Hippocampal formation (tissue), 2 donors: Measurements from ENCODE around the gene RPL19.

Source experiments
- DNase-seq, 2 donors: peaks; one replicate each; lab custom pipeline; 2025; lab: John Stamatoyannopoulos, UW

Gene RPL19

DNA sequence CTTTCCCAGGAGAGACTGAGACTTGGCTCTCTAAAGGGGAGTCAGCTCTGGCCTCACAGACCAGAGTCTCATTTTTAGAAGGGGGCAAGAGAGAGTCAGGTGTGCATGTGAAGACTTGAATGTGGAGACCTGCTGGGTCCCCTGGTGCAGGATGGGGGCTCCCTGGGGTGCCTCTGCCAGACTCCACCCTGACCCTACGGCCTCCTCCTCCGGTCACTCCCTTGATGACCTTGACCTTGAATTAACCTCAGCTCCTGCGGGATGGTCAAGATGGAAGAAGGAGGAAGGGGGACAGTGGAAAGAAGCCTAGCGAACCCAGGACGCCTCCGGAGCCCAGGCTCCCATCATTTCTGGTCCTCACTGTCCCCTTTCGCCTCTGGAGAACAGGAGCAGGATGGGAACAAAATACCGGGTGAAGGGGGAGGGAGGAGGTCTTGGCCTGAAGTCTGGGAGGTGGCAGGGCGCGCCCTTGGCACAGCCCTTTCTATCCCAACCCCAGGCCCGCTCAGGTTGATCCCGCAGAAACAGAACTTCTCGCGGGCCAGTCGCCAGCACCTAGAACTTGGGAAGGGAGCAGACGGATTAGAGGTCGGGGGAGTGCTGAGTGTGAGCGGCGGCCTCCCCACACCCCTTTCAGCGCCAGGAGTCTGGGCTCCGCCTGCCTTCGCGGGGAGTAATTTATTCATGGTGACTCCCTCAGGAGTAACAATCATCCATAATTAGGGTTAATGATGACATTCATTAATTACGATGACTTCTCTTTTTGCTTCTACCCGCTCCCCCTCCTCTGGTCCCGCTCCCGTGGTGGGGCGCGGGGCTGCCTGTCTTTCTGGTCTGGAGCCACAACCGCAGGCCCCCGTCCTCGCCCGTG lies 24.1 kb downstream of the RPL19 start:
- DNase-seq, result no peak

DNA sequence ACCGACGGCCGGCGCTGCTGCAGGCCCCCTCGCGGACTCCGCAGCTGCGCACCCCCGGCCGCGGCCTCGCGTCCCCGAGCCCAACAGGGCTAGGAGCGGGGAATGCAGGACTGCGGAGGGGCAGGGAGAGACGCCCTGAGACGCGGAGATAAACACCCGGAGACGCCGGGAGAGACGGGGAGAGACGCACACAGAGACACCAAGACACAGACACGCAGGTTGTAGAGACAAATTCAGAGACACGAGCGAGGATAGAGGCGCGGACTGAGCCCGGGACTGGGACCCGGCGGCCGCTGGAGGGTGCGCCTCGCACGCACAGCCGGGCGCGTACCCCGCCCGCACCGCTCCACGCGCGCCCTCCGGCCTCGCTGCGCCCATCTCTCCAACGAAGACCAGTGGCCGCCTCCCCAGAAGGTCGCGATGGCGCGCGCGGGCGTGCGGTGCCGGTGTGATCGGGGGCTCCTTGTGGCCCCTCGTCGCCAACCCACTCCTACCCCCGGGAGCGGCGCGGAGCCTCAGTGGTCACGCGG lies 24.8 kb downstream of the RPL19 start:
- no peak for DNase-seq

DNA sequence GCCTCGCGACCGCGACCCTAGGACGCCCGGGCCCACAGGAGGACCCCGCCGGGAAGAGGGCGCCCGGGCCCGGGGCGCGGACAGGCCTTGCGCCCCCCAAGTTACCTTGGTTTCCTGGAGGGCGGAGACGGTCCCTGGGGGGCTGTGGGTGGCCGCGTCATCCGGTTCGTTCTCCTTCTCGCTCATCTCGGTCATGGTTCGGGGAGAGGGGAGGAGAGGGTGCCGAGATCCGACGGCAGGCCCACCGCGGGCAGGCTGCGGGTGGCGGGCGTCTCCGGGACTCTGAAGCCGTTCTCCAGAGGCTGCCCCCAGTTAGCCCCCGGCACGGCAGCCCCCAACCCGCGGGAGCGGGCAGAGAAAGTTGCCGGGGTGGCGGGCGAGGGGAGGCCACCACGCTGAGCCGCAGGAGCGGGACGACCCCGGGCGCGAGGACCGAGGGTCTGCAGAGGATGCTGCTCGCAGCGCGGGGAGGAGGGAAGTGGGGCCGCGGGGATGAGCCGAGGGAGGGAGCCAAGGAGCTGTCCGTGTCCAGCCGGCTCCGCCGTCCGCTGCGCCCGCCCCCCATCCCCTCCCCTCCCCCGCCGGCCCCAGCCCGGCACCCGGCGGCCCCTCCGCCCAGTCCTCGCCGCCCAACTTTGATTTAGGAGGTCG lies 25.4 kb downstream of the RPL19 start, which contains the start of gene STAC2:
Gene STAC2, minus strand, starts transcription at position 638 of the 651 bp plus-strand sequence. Its CDS starts 443 bp downstream, at position 195.
- DNase-seq, result no peak

DNA sequence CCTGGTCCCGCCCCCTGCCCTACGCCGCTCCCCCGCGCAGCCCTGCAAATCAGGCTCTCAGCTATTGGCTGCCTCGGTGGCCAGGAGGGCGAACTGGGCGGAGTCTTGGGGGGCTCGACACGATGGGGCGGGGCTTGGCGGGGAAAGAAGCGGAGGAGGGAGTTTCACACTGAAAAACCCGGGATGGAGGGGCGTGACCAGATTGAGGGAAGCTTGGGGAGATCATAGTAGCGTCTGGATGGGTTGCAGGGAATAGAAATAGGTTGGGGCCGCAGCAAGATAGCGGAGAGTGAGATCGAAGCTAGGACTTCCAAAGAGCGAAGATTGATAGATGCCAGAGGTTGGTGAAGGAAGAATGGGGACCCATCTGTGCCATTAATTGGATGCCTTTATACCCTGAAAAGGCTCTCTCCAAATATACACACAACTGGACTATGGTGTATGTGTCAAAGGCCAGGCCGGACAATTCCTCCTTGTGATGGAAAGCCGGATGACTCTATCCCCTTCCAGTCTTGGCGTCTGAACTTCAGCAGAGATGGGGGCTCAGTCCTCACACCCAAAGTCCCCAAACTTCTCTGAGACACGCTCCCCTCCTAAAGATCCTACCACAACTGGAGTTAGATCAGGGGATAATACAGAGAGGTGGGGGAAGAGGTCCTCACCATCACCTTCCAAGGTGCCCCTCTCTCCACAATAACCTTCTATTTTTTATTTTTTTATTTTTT lies 26.0 kb downstream of the RPL19 start:
- DNase-seq, result peak in 1 of 2 donors; percentile 21

DNA sequence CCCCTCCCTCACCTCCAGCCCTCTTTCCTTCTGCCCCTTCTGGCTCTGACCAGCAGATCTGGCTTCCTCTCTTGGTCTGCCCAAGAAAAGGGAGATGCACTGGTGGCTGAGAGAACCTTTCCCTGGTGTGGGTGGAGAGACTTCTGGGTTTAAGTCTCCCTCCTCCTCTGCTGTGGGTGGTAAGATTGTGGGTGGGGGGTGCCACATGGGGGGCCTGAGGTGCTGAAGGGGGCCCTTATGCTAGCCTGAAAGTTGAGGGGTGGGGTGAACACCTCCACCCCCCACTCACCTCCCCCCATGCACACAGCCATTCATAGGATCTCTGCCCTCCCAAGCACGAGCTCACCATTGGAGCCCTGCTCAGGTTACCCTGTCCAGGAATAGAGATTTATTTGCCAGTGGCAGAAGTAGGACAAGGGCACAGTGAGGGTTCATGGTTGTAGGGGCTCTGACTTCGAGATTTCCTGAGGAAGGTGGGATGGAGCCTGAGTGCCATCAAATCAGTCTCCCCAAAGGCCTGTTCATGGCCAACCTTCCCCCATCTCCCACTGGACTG lies 27.4 kb downstream of the RPL19 start:
- no peak for DNase-seq

DNA sequence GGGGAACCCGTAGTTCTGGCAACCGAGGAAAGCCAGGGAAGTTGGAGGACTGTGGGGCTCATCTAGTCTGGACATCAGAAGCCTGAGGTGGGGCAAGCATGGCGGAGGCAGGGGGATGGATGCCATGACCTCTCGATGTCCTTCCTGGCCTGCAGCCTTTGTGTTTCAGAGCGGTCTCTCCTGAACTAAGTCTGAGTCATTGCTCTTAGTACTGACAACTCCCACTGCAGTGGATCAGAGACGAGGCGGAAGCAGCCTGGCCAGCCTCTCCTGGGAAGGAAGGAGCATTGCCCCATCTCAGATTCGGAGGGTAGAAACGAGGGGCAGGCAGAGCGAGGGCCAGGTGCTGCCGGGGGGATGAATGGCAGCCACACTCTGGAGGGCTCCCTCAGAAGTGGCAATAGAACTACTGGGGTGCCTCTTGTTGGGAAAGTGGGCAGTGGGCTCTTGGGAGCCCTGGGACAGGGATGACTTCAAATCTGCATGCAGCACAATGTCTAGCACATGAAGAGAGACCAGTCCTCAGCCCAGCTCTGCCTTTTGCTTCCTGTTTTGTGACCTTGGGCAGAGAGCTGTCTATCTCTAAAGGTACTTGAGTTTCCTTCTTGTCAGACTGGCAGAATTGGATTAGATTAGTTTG lies 29.3 kb downstream of the RPL19 start:
- DNase-seq, result no peak

DNA sequence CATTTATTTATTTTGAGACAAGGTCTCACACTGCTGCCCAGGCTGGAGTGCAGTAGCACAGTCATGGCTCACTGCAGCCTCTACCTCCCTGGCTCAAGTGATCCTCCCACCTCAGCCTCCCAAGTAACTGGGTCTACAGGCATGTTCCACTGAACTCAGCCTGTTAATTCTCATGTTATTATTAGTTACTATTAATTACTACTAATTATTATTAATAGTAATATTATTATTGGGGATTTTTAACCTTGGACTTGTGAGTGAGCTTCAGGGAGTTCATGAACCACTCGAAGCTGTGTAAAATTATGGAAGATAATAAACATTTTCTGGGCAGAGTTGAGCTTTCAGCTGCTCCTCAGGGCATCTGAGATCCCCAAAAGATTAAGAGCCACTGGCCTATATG lies 30.3 kb downstream of the RPL19 start:
- no peak for DNase-seq

DNA sequence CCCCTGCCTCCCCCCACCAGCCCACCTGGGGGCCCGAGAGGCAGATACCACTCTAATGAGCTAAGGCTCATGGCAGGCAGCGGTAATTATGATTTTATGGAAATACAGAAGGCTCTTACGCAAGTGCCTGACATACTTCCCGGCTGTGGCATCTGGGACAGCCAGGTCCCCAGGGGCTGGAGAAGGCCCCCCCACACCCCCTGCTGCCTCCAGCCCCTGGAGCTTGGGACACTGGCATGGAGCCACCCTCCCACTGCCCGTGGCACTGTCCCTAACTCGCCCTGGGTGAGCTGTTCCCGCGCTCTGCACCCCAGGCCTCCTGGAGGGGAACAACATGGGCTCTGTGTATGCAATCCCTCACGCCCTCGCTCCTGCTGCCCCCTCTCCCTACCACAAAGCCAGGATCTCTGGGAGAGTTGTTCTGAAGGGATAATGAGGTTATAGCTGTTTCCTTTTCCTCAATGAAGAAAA lies 31.0 kb downstream of the RPL19 start:
- no peak for DNase-seq

DNA sequence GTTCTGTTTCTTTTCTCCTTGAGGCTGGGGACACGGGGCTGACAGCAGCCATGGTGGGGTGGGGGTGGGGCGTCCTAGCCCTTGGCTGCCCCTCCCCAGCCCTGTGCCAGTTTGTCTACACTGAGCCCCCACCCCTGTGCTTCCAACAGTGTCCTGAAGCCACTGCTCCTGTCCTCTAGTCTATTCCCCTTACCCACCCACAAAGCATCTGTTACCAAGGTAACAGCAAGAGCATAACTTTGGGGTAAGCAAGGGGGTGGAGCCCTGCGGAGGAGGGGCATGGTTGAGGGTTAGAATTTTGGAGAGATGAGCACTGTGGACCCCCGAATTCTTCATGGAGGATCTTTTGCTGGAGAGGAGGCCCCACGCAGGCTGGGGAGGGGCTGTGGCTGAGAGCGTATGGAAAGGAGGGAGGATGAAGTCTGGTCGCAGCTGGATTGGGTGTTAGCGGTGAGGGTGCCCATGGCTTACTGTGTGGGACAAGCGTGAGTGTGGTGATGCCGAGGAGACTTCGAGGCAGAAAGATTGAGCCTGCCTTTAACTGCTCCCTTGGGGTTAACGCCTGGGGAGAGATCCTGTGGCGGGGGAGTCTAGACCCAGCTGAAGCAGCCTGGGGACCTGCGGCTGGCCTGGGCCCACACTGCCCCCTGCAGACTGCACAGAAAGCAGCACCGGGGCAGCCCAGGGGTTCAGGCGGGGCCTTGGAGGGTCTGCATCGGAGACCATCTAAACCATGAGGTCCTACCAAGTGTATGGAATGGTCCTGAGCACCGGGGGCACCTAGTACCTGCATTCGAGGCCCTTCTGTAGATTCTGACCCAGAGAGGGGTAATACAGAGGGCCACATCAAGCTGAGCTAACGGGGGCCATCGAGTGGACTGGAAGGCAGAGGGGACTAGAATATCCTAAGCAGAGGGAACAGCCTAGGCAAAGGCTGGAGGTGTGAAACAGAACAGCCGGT lies 31.8 kb downstream of the RPL19 start:
- DNase-seq, result no peak

DNA sequence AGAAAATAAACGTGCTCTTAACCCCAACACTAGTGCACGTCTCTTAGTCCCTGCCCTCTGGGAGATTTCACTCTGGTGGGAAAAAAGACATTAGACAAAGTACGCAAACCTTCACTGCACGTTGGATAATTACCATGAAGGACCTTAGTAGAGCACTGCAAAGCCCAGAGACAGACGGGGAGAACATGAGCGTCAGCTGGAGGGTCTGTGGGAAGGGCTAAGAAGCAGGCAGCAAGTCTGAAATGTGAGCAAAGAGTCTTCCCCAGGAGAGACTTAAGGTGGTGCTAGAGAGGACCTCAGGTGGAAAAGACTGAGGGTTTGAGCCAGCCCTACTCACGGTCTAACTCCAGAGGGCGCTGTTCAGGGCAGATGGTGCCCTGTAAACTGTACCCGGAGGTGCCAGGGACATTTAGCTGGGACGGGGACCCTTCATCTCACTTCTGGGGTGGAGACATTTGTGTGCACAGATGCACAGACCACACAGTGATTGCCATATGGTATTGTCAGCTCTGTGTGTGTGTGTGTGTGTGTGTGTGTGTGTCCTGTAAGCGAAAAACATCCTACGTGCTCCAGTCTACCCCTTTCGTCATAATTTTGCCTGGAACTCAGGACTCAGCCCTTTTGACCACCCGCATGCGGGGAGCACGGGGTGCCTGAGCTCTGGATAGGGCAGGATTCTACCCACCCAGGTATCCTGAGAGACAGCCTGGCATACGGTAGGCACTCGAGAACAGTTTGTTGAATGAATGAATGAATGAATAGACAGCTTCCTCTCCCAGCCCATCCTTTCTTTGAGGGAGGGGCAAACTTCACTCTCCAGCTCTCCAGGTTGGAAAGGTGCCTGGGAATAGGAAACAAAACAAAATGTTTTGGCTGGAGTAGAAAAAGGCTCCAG lies 35.7 kb downstream of the RPL19 start:
- DNase-seq, result no peak

DNA sequence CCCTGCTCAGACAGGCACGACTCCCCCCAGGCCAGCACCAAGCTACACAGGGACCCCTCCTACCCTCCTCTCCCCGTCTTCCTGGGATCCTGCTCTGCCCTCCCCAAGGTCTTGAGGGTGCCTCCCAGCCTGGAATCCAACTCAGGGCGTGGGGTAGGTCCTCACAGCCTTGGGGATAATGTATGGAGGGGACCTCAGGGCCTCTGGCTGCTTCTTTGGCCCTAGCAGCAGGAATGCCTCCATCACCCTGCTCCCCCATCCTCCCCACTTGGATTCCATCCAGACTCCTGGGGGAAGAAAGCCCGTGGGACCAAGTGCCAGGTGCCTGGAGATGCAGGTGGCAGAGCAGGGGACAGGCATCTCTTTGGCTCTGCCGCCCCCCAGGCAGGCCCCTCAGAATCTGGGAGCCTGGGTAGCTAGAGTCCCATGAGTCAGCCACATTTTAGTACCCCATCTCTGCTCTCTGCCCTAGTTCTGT lies 36.4 kb downstream of the RPL19 start:
- no peak for DNase-seq

DNA sequence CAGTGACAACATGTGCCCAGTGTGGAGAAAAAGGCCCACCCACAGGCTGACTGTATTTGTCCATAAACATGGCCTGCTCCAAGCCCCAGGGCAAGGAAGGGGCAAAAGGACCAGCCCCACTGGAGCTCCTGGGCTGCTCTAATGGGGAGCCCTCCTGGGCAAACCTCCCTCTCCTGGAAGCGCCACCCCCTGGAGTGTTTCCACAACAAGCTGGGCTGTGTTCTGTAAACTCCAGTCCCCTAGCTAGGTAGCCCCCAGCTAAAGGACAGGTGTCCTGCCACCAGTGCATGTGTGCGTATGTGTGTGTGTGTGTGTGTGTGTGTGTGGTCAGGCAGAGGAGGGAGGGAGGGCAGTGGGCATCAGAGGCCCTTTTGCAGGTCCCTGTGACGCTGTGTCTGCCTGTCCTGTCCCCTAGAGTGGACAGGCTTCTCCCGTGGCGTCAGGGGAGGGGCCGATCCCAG lies 36.9 kb downstream of the RPL19 start:
- no peak for DNase-seq

DNA sequence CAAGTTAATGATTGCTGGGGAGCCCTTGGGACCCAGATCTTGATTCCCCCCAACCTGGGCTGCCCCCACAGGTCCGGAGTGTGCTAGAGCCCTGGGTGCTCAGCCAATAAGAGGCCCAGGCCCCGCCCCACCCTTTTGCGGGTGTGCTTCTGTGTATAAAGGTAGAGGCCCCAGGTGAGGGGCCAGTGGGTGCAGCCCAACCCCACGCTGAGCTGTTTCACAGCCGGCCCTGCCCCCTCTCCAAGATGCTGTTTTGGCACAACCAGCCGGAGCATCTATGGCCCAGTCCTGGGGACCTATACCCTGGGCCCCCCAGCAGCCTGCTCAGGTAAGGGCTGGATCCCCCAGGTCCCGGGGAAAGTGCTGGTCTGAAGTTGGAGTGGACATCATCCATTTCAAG lies 37.5 kb downstream of the RPL19 start:
- DNase-seq, result no peak

DNA sequence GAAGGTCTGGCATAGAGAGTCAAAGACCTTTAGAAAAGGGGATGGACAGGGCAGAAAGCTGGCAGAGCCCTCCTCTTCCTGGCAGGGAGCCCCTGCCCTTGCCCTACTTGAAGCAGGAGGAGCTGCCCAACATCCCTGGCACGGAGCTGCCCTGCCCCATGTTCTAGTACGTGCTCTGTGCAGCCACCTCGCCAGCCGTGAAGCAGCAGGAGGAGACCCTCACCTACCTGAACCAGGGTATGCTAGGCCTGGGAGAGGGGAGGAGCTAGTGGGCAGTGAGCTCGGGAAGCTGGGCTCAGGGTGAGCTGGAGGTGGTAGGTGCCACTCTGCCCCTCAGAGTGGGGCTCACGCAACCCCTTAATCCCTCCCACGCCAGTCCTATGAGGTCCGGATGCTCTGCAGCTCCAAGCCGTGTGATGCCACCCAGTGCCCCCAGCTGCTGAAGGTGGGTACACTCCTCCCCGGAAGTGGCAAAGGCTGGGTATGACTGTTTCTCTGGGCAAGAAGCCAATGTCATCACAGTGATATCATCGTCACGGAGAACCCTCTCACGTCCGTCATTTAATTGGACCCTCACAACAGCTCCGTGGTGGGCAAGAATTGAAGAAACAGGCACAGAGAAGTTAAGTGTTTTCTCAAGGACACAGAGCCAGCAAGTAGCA lies 38.4 kb downstream of the RPL19 start:
- DNase-seq, result no peak

DNA sequence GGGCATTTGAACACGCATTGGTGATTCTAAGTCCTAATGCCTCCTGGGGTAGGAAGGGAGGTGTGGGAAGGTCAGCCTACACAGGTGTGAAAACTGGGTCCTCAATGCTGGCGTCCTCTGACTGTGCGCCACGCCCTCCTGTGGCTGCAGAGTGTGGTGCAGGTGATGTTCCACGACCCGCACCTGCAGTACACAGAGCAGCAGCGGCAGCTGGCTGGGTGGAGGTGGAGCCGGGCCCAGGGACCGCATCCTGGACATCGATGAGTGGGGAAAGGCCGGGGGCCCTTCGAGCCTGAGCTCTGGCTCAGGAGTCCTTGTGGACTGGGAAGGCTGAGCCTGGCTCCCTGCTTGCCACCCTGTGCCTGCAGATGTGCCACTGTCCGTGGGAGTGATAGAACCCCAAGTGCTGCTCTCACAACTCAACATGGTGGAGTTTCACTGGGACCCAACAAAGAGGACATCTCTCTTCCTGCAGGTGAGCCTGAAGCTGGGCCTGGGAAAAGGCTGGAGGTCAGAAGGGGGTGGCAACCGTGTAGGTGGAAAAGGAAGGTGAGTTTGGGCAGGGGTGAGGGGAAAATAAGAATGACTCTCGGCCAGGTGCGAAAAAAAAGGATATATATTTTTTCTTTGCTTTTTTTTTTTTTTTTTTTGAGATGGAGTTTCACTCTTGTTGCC lies 39.7 kb downstream of the RPL19 start:
- no peak for DNase-seq

DNA sequence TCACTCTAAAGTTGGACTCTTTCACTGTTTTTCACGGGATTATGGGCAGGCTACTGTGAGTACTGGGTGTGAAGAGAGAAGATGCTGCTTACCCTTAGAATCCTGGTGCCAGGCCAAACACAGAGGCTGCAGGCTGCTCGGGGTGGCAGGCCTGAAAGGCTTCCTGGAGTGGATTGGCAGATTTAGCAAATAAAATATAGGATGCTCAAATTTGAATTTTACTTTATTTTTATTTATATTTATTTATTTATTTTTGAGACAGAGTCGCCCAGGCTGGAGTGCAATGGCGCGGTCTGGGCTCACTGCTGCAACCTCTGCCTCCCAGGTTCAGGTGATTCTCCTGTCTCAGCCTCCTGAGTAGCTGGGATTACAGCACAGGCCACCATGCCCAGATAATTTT lies 40.5 kb downstream of the RPL19 start:
- no peak for DNase-seq

DNA sequence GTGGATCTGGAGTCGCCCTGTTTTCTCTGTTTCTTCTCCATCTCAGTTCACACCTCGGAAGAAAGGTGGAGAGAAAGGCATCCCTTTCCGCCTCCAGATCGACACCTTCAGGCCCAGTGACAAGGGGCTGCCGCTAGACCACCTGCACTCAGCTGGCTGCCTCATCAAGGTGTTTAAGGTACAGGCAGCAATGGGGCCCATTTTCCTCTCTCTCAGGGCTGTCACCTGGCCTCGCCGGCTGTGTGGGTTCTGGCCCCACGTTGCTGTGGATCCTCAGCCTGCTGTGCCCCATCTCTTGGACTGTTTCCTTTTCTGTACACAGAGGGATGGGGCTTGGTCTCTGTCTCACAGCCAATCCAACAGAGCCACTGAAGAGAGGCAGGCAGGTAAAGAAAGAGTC lies 43.1 kb downstream of the RPL19 start:
- DNase-seq, result no peak
